ENCODE measurements around the gene COMMD3. TPM values are rescaled to one million over a fixed set of nuclear protein-coding genes. Genes with fewer than 3 reads are reported as not detected.
"Not testable (repeated sequence)": the region's sequence is repeated elsewhere in the genome, so short reads cannot be mapped to it uniquely, and the experiment has no call there.

COMMD3 gene
- total and polyA plus RNA-seq, 12 donors, result 7.5 to 82.4 (median 45.0) TPM

- no peak for TF ChIP-seq POLR2A (IDR thresholded peaks at IDR 0.05)
- TF ChIP-seq, protein P1, sequence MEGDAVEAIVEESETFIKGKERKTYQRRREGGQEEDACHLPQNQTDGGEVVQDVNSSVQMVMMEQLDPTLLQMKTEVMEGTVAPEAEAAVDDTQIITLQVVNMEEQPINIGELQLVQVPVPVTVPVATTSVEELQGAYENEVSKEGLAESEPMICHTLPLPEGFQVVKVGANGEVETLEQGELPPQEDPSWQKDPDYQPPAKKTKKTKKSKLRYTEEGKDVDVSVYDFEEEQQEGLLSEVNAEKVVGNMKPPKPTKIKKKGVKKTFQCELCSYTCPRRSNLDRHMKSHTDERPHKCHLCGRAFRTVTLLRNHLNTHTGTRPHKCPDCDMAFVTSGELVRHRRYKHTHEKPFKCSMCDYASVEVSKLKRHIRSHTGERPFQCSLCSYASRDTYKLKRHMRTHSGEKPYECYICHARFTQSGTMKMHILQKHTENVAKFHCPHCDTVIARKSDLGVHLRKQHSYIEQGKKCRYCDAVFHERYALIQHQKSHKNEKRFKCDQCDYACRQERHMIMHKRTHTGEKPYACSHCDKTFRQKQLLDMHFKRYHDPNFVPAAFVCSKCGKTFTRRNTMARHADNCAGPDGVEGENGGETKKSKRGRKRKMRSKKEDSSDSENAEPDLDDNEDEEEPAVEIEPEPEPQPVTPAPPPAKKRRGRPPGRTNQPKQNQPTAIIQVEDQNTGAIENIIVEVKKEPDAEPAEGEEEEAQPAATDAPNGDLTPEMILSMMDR (IDR thresholded peaks at IDR 0.05), result no peak
These were observed 6.8 kb upstream of the COMMD3 start for GRCh38 chr10:22309180-22310000.

DNA sequence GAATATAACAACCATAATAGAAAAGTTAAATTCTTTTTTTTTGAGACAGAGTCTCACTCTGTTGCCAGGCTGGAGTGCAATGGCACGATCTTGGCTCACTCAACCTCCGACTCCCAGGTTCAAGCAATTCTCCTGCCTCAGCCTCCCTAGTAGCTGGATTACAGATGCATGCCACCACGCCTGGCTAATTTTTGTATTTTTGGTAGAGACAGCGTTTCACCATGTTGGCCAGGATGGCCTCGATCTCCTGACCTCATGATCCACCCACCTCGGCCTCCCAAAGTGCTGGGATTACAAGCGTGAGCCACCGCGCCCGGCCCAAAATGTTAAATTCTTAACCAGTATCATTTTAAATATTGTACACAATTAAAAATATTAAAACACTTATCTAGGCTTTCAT is 6.2 kb upstream of the COMMD3 start:
- H3K27ac ChIP-seq; H3K4me3 ChIP-seq; H3K9me3 ChIP-seq (replicated peaks in 1 of 3); H3K36me3 ChIP-seq (replicated peaks in 1 of 2); DNase-seq; H3K4me1 ChIP-seq (replicated peaks in 1 of 2): not testable (repeated sequence)
- H3K27me3 ChIP-seq, result peaks cover 17% of the 10 kb centered on the region
- 92 to 98% (median 94%) methylated on average over 10 of the region's 10 CpGs for WGBS, 4 donors
- intact Hi-C loops (cut with DNase I), result loop anchor here in 1 of 2 donors (10.0 kb wide), 1 partner anchor 305 kb away; the partner anchor contains the start of gene DNAJC1

More at GRCh38 chr10:22309180-22310000, 6.8 kb upstream of the COMMD3 start:
- intact Hi-C loops (cut with DNase I), result no loop called here
- DNase-seq, result no peak
- WGBS, 4 donors, result 96 to 97% (median 97%) methylated on average over 4 of the region's 4 CpGs
- Histone ChIP-seq H3K27ac (no peak overlapping the region), H3K36me3 (replicated peaks in 1 of 2) (no peaks in the 10 kb centered on the region), H3K4me3 (no peak overlapping the region), H3K4me1 (replicated peaks in 1 of 2) (no peaks in the 10 kb centered on the region), H3K9me3 (replicated peaks in 1 of 3) (no peaks in the 10 kb centered on the region), H3K27me3 (peaks cover 17% of the 10 kb centered on the region)

DNA sequence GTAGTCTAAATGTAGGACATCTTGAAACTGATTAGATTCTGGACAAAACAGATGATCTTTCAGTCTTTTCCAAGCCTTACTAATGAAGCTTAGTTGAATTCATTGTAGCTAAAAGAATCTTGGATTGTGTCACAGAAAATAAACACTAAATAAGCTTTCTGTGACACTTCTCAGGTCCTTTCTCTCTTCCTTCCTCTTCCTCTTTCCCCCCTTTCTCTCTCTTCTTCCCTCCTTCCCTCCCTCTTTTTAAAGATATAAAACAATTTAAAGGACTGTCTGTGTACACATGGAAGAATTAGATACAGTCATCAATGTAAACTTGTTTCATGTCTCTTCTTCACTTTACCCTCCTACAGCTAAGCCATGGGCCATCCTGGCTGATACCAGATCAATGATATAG is 5.3 kb upstream of the COMMD3 start:
- Histone ChIP-seq H3K9me3 (replicated peaks in 1 of 3) (no peaks in the 10 kb centered on the region), H3K27ac (no peak overlapping the region), H3K4me3 (no peak overlapping the region), H3K27me3 (peaks cover 17% of the 10 kb centered on the region), H3K36me3 (replicated peaks in 1 of 2) (no peaks in the 10 kb centered on the region), H3K4me1 (replicated peaks in 1 of 2) (no peaks in the 10 kb centered on the region)
- TF ChIP-seq POLR2A (IDR thresholded peaks at IDR 0.05), result no peak
- TF ChIP-seq, protein P1 (IDR thresholded peaks at IDR 0.05), result no peak
- intact Hi-C loops (cut with DNase I), result loop anchor here in 1 of 2 donors (10.0 kb wide), 1 partner anchor 306 kb away; the partner anchor contains the start of gene DNAJC1
- DNase-seq, result no peak

GRCh38 chr10:22314852-22315251 is 1.3 kb upstream of the COMMD3 start:
- DNase-seq, result no peak
- H3K36me3 ChIP-seq (replicated peaks in 1 of 2), result no peaks in the 10 kb centered on the region
- intact Hi-C loops (cut with DNase I), result loop anchor here in 1 of 2 donors (10.0 kb wide), 1 partner anchor 310 kb away; the partner anchor contains the start of gene DNAJC1
- H3K4me3 ChIP-seq, result no peak overlapping the region
- no peak overlapping the region for H3K27ac ChIP-seq
- peaks cover 0 to 18% of the 10 kb centered on the region in 2 donors for H3K4me1 ChIP-seq (replicated peaks in 1 of 2)
- H3K9me3 ChIP-seq (replicated peaks in 1 of 3), result no peaks in the 10 kb centered on the region
- WGBS, 4 donors, result 71 to 75% (median 72%) methylated on average over 2 of the region's 2 CpGs
- TF ChIP-seq, protein P1 (IDR thresholded peaks at IDR 0.05), result no peak
- no peak for TF ChIP-seq POLR2A (IDR thresholded peaks at IDR 0.05)
- H3K27me3 ChIP-seq, result peaks cover 13% of the 10 kb centered on the region

All from adrenal gland (tissue), 12 donors.